WI38 (cell line): ENCODE data around the gene HAO2.
"Not testable (repeated sequence)": the region's sequence is repeated elsewhere in the genome, so short reads cannot be mapped to it uniquely, and the experiment has no call there.

ENCODE experiments used
- H3K4me3 ChIP-seq: 2 replicates; pipeline ENCODE4 v1.5.1; 2011; ENCODE audit warnings: low read depth, mild to moderate bottlenecking, control low read depth, low read length
- CTCF ChIP-seq: IDR thresholded peaks from 2 replicates; pipeline ENCODE4 v1.5.1; 2012; ENCODE audit warnings: low read depth, mild to moderate bottlenecking, control low read depth, low read length

Gene HAO2

GRCh38 chr1:119372503-119373086 lies 4.0 kb downstream of the HAO2 start:
- TF ChIP-seq CTCF: no peak
- no peak overlapping the region for H3K4me3 ChIP-seq

GRCh38 chr1:119373465-119373864 lies 4.9 kb downstream of the HAO2 start:
- no peak overlapping the region for H3K4me3 ChIP-seq
- TF ChIP-seq CTCF: no peak

GRCh38 chr1:119374208-119374874 lies 5.8 kb downstream of the HAO2 start:
- no peak for TF ChIP-seq CTCF
- H3K4me3 ChIP-seq: no peak overlapping the region

- no peak for TF ChIP-seq CTCF
Measured at GRCh38 chr1:119375366-119375765, 6.8 kb downstream of the HAO2 start.

GRCh38 chr1:119376594-119376993 lies 8.0 kb downstream of the HAO2 start:
- no peak for TF ChIP-seq CTCF
- no peak overlapping the region for H3K4me3 ChIP-seq

More at GRCh38 chr1:119375366-119375765, 6.8 kb downstream of the HAO2 start:
- H3K4me3 ChIP-seq: no peak overlapping the region

GRCh38 chr1:119377594-119377993 lies 9.0 kb downstream of the HAO2 start:
- H3K4me3 ChIP-seq: not testable (repeated sequence)

- H3K4me3 ChIP-seq: no peak overlapping the region
- no peak for TF ChIP-seq CTCF
Measured at GRCh38 chr1:119379117-119379516, 10.5 kb downstream of the HAO2 start.

- H3K4me3 ChIP-seq: no peak overlapping the region
- no peak for TF ChIP-seq CTCF
Measured at GRCh38 chr1:119380304-119380703, 11.7 kb downstream of the HAO2 start.
